ENCODE measurements around the gene ABHD17C. TPM values are rescaled to one million over a fixed set of nuclear protein-coding genes. Genes with fewer than 3 reads are reported as not detected.

The ABHD17C gene
- total RNA-seq, result 11.2 and 16.9 TPM in 2 replicates

GRCh38 chr15:80695099-80695910 lies at the start of gene ABHD17C:
ABHD17C (plus strand) TSS chr15:80695310; CDS start chr15:80695430, 120 bp downstream.

GRCh38 chr15:80778964-80779657 lies 84.0 kb downstream of the ABHD17C start, which contains the start of gene CEMIP:
CEMIP (plus strand) TSS chr15:80779370; CDS start chr15:80873880, 94,510 bp downstream.

Other genes with a start within 250 kb of the ABHD17C start
- gene CEMIP, start 84.1 kb downstream of the ABHD17C start, total RNA-seq, result 76.4 and 538 TPM in 2 replicates

Measured in pericardium fibroblast (primary cell).